Measurements from ENCODE around the gene MUC5B. TPM values are rescaled to one million over a fixed set of nuclear protein-coding genes. Genes with fewer than 3 reads are reported as not detected.
"Not testable (repeated sequence)": the region's sequence is repeated elsewhere in the genome, so short reads cannot be mapped to it uniquely, and the experiment has no call there.

Gene MUC5B
- total and polyA plus RNA-seq, 4 donors = 0.17 to 0.95 (median 0.50) TPM; not detected in 1

DNA sequence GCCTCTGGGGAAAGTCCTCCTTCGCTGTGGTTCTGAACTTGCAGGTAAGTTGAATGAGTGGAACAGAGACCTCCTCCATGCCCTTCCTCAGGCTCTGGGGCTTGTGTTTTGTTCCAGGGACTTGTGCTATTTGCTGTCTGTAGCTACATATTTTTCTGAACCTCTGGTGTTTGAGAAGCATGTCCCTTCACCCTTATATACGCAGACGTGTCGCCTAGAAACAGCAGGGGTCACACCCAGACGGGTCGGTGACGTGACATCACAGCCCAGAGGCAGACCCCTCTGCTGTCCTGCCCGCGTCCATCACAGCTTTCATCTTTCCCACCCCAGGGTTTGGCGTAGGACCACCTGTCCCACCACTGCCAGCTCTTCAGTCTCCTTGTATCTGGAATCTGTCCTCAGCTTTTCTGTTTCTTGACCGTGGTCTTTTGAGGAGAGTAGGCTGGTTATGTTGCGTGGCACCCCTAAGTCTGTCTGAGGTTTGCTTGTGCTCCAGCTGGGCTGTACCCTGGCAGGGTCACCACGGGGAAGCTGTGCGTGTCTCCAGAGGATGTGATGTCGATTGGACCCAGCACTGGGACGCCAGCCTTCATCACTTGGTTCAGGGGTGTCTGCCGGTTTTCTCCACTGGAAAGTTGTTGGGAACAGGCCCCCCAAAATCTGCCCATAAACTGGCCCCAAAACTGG, 13.4 kb upstream of the MUC5B start:
- Histone ChIP-seq H3K9ac (ENCODE audit: low read depth in 1 of 2, low read length in 2 of 2) (no peak overlapping the region), H3K27ac (ENCODE audit: low read depth in 1 of 2, low read length in 2 of 2) (no peak overlapping the region), H3K27me3 (ENCODE audit: control insufficient read depth in 4 of 4, insufficient read depth in 4 of 4, low read length in 3 of 4) (no peaks in the 10 kb centered on the region), H3K36me3 (ENCODE audit: control insufficient read depth in 4 of 4, insufficient read depth in 3 of 4, low read depth in 1 of 4, low read length in 3 of 4) (no peaks in the 10 kb centered on the region), H3K9me3 (ENCODE audit: control insufficient read depth in 4 of 4, low read length in 3 of 4) (peaks cover 0 to 7% (median 0%) of the 10 kb centered on the region in 4 donors), H3K4me1 (ENCODE audit: control insufficient read depth in 4 of 4, insufficient read depth in 4 of 4, low read length in 3 of 4) (no peaks in the 10 kb centered on the region), H3K4me3 (ENCODE audit: low read depth in 1 of 3, low read length in 3 of 3) (no peak overlapping the region)
- TF ChIP-seq EGR1 (IDR thresholded peaks at IDR 0.05; ENCODE audit: low read depth in 2 of 2) (no peak), RXRA (IDR thresholded peaks at IDR 0.05) (no peak), JUND (IDR thresholded peaks at IDR 0.05) (no peak), GABPA (IDR thresholded peaks at IDR 0.05 in 1 of 2, conservative IDR thresholded peaks at IDR 0.05 in 1 of 2) (no peak)
- TF ChIP-seq, protein P1, sequence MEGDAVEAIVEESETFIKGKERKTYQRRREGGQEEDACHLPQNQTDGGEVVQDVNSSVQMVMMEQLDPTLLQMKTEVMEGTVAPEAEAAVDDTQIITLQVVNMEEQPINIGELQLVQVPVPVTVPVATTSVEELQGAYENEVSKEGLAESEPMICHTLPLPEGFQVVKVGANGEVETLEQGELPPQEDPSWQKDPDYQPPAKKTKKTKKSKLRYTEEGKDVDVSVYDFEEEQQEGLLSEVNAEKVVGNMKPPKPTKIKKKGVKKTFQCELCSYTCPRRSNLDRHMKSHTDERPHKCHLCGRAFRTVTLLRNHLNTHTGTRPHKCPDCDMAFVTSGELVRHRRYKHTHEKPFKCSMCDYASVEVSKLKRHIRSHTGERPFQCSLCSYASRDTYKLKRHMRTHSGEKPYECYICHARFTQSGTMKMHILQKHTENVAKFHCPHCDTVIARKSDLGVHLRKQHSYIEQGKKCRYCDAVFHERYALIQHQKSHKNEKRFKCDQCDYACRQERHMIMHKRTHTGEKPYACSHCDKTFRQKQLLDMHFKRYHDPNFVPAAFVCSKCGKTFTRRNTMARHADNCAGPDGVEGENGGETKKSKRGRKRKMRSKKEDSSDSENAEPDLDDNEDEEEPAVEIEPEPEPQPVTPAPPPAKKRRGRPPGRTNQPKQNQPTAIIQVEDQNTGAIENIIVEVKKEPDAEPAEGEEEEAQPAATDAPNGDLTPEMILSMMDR (IDR thresholded peaks at IDR 0.05; ENCODE audit: low read depth, low read length, missing input control) = no peak
- TF ChIP-seq, protein P2, sequence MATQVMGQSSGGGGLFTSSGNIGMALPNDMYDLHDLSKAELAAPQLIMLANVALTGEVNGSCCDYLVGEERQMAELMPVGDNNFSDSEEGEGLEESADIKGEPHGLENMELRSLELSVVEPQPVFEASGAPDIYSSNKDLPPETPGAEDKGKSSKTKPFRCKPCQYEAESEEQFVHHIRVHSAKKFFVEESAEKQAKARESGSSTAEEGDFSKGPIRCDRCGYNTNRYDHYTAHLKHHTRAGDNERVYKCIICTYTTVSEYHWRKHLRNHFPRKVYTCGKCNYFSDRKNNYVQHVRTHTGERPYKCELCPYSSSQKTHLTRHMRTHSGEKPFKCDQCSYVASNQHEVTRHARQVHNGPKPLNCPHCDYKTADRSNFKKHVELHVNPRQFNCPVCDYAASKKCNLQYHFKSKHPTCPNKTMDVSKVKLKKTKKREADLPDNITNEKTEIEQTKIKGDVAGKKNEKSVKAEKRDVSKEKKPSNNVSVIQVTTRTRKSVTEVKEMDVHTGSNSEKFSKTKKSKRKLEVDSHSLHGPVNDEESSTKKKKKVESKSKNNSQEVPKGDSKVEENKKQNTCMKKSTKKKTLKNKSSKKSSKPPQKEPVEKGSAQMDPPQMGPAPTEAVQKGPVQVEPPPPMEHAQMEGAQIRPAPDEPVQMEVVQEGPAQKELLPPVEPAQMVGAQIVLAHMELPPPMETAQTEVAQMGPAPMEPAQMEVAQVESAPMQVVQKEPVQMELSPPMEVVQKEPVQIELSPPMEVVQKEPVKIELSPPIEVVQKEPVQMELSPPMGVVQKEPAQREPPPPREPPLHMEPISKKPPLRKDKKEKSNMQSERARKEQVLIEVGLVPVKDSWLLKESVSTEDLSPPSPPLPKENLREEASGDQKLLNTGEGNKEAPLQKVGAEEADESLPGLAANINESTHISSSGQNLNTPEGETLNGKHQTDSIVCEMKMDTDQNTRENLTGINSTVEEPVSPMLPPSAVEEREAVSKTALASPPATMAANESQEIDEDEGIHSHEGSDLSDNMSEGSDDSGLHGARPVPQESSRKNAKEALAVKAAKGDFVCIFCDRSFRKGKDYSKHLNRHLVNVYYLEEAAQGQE (IDR thresholded peaks at IDR 0.05) = no peak
- 88% methylated on average over 17 of the region's 17 CpGs for WGBS
- DNase-seq (ENCODE audit: low spot score) = no peak

DNA sequence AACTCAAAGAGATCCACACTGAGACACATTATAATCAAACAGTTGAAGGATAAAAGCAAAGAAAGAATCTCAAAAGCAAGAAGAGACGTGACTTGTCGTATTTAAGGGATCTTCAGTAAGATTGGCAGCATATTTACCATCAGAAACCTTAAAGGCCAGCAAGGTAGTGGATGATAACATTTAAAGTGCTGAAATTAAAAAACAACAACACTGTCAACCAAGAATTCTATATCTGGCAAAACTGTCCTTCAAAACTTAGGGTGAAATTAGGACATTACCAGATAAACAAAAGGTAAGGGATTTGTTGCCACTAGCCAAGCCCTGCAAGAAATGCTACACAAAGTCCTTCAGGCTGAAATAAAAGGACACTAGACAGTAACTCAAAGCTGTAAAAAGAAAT, 11.0 kb upstream of the MUC5B start:
- Histone ChIP-seq H3K27me3 (ENCODE audit: control insufficient read depth in 4 of 4, insufficient read depth in 4 of 4, low read length in 3 of 4) (no peaks in the 10 kb centered on the region), H3K4me3 (ENCODE audit: low read depth in 1 of 3, low read length in 3 of 3) (no peak overlapping the region), H3K27ac (ENCODE audit: low read depth in 1 of 2, low read length in 2 of 2) (no peak overlapping the region), H3K36me3 (ENCODE audit: control insufficient read depth in 4 of 4, insufficient read depth in 3 of 4, low read depth in 1 of 4, low read length in 3 of 4) (no peaks in the 10 kb centered on the region), H3K4me1 (ENCODE audit: control insufficient read depth in 4 of 4, insufficient read depth in 4 of 4, low read length in 3 of 4) (no peaks in the 10 kb centered on the region), H3K9me3 (ENCODE audit: control insufficient read depth in 4 of 4, low read length in 3 of 4) (peaks cover 0 to 7% (median 0%) of the 10 kb centered on the region in 4 donors), H3K9ac (ENCODE audit: low read depth in 1 of 2, low read length in 2 of 2) (no peak overlapping the region)
- no peak for DNase-seq (ENCODE audit: low spot score)
- WGBS = 77% methylated on average over 2 of the region's 2 CpGs
- TF ChIP-seq SP1 (IDR thresholded peaks at IDR 0.05) (no peak), NR2F2 (IDR thresholded peaks at IDR 0.05) (no peak), GABPA (IDR thresholded peaks at IDR 0.05 in 1 of 2, conservative IDR thresholded peaks at IDR 0.05 in 1 of 2) (no peak), JUND (IDR thresholded peaks at IDR 0.05) (no peak), RAD21 (IDR thresholded peaks at IDR 0.05) (no peak), HNF4A (conservative IDR thresholded peaks at IDR 0.05) (no peak), YY1 (IDR thresholded peaks at IDR 0.05) (no peak), FOXA2 (IDR thresholded peaks at IDR 0.05) (no peak), RXRA (IDR thresholded peaks at IDR 0.05) (no peak)
- TF ChIP-seq, protein P3, sequence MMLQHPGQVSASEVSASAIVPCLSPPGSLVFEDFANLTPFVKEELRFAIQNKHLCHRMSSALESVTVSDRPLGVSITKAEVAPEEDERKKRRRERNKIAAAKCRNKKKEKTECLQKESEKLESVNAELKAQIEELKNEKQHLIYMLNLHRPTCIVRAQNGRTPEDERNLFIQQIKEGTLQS (IDR thresholded peaks at IDR 0.05) = no peak
- TF ChIP-seq, protein P4, sequence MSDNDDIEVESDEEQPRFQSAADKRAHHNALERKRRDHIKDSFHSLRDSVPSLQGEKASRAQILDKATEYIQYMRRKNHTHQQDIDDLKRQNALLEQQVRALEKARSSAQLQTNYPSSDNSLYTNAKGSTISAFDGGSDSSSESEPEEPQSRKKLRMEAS (IDR thresholded peaks at IDR 0.05) = no peak

DNA sequence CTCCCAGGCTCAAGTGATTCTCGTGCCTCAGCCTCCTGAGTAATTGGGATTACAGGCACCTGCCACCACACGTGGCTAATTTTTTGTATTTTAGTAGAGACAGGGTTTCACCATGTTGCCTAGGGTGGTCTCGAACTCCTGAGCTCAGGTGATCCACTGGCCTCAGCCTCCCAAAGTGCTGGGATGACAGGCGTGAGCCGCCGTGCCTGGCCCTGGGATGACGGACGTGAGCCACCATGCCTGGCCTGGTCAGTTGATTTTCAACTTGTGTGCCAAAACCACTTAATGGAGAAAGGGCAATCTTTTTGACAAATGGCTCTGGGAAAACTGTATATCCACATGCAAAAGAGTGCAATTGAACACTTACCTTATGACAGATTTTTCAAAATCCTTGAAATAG, 7.0 kb upstream of the MUC5B start:
- not testable (repeated sequence) for H3K4me3 ChIP-seq (ENCODE audit: low read depth in 1 of 3, low read length in 3 of 3); H3K9me3 ChIP-seq (ENCODE audit: control insufficient read depth in 4 of 4, low read length in 3 of 4); H3K27me3 ChIP-seq (ENCODE audit: control insufficient read depth in 4 of 4, insufficient read depth in 4 of 4, low read length in 3 of 4); H3K4me1 ChIP-seq (ENCODE audit: control insufficient read depth in 4 of 4, insufficient read depth in 4 of 4, low read length in 3 of 4); H3K36me3 ChIP-seq (ENCODE audit: control insufficient read depth in 4 of 4, insufficient read depth in 3 of 4, low read depth in 1 of 4, low read length in 3 of 4); H3K27ac ChIP-seq (ENCODE audit: low read depth in 1 of 2, low read length in 2 of 2); H3K9ac ChIP-seq (ENCODE audit: low read depth in 1 of 2, low read length in 2 of 2); DNase-seq (ENCODE audit: low spot score)
- 80% methylated on average over 8 of the region's 8 CpGs for WGBS

Data from liver (tissue), 9 donors.